Activated T-cell treated with anti-CD3 and anti-CD28 coated beads for 24 hours (primary cell): Measurements from ENCODE around the gene ILK.

Source experiments
- DNase-seq: peaks from one replicate; pipeline ENCODE4 v3.0.0-alpha.2; 2020; ENCODE audit warnings: low read depth

ILK gene

GRCh38 chr11:6656936-6657335 lies 53.4 kb downstream of the ILK start:
- DNase-seq: no peak

DNA sequence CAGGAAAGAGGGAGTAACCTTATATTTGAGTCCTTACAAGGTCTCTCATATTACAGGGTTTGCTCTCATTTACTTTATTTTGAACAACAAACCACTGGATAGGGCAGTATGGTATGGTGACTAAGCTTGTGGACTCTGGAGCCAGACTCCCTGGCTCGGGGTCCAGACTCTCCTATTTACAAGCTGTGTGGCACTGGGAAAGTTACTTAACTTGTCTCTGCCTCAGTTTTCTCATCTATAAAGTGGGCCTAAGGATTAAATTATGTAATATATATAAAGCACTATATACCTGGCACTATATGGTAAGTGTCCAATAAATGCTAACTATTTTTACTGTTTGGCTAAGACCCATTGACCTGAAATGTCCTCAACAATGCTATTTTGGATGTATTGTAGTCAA lies 53.8 kb downstream of the ILK start:
- DNase-seq: no peak

DNA sequence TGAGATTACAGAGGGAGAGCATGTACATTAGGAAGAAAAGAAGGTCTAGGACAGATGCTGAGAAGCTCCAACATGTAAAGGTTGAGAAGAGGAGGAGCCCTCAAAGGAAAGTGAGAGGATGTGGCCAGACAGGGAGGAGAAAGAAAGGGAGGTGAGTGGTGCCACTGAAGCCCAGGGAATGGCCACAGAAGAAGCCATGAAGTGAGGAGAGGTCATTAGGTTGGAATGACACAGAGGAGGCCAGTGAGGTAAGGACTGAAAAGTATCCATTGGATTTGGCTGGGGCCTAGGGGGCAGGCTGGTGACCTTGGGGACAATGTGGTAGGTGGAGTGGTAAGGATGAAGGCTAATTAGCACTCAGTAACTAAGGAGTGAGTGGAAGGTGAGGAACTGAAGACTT lies 55.1 kb downstream of the ILK start:
- DNase-seq: no peak
